Ectodermal cell (in vitro differentiated cells): ENCODE results near the gene SLC11A2.

ENCODE experiments used
- H3K27ac ChIP-seq: 2 replicates; pipeline ENCODE4 v1.7.0; 2013; ENCODE audit warnings: mild to moderate bottlenecking, low read depth, low read length; ENCODE audit not compliant: insufficient read depth, poor library complexity, severe bottlenecking
- H3K27me3 ChIP-seq: 2 replicates; pipeline ENCODE4 v1.7.0; 2013; ENCODE audit warnings: mild to moderate bottlenecking, low read length; ENCODE audit not compliant: insufficient read depth, control insufficient read depth, poor library complexity, severe bottlenecking
- H3K36me3 ChIP-seq: one replicate; pipeline ENCODE4 v1.7.0; 2013; ENCODE audit warnings: low read length; ENCODE audit not compliant: control insufficient read depth, insufficient read depth
- H3K4me1 ChIP-seq: one replicate; pipeline ENCODE4 v1.7.0; 2013; ENCODE audit warnings: low read length; ENCODE audit not compliant: control insufficient read depth, insufficient read depth
- H3K4me3 ChIP-seq: 2 replicates; pipeline ENCODE4 v1.7.0; 2013; ENCODE audit warnings: low read depth, low read length, control low read depth; ENCODE audit not compliant: insufficient read depth
- H3K9me3 ChIP-seq: 2 replicates; pipeline ENCODE4 v1.7.0; 2013; ENCODE audit warnings: mild to moderate bottlenecking, low read length, moderate library complexity; ENCODE audit not compliant: control insufficient read depth
- WGBS, 2 experiments: methylation state at CpG; one replicate each; pipeline ENCODE4 v1.1.7; 2013; ENCODE audit warnings: missing lambda C conversion rate in 2 of 2; 5-methylcytosine and 5-hydroxymethylcytosine counted together

The SLC11A2 gene

DNA sequence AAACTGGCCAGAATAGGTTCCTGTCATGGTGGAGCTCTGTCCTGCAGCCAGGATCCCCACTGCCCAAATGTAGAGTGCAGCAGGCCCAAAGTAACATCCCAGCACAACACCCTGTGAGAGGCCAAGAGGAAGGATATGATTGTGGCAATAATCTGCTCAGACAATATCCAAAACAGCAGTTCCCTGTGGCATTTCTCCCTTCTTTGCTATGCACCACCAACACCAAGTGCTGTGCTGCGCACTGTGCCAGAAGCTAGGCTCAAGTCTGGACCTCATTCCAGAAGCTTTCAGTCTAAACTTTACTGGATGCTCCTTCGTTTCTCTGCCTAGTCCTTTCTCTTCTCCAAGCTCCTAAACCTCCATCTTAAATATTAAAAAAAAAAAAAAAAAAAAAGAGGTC, 33.4 kb downstream of the SLC11A2 start:
- H3K4me3 ChIP-seq: no peak overlapping the region
- H3K36me3 ChIP-seq: peaks cover 53% of the 10 kb centered on the region
- H3K4me1 ChIP-seq: no peaks in the 10 kb centered on the region
- H3K27me3 ChIP-seq: no peaks in the 10 kb centered on the region
- H3K27ac ChIP-seq: no peak overlapping the region
- no peaks in the 10 kb centered on the region for H3K9me3 ChIP-seq
- 39 to 50% methylated on average over 2 of the region's 2 CpGs for WGBS, 2 experiments

DNA sequence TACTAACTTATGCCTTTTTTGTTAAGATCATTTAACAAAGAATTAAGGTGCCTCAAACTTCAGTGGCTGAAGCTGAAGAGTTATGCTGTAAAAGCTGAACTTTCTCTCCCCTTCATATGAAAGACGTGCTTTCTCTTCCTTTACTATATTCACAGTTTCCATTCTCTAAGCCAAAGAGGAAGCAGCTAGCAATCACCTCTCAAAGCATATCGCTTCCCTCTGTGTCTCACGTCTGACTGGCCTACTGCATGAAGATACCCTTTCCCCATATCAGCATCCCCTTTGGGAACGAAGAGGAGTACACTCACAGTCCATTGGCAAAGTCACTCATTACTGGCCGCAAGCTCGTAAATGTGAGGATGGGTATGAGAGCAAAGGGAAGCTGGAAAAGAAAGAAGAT, 34.9 kb downstream of the SLC11A2 start:
- 96 to 97% methylated on average over 6 of the region's 6 CpGs for WGBS, 2 experiments
- Histone ChIP-seq H3K4me3 (no peak overlapping the region), H3K4me1 (no peaks in the 10 kb centered on the region), H3K27me3 (no peaks in the 10 kb centered on the region), H3K9me3 (no peaks in the 10 kb centered on the region), H3K27ac (no peak overlapping the region), H3K36me3 (peaks cover 45% of the 10 kb centered on the region)

- Histone ChIP-seq H3K36me3 (peaks cover 42% of the 10 kb centered on the region), H3K27ac (no peak overlapping the region), H3K4me3 (no peak overlapping the region), H3K27me3 (no peaks in the 10 kb centered on the region), H3K9me3 (no peaks in the 10 kb centered on the region), H3K4me1 (no peaks in the 10 kb centered on the region)
- 84 to 100% methylated on average over 3 of the region's 3 CpGs for WGBS, 2 experiments
Observed at GRCh38 chr12:50990791-50991190, 35.4 kb downstream of the SLC11A2 start.

- Histone ChIP-seq H3K4me3 (no peak overlapping the region), H3K9me3 (no peaks in the 10 kb centered on the region), H3K4me1 (no peaks in the 10 kb centered on the region), H3K27ac (no peak overlapping the region), H3K36me3 (peaks cover 42% of the 10 kb centered on the region), H3K27me3 (no peaks in the 10 kb centered on the region)
- 95 to 99% methylated on average over 4 of the region's 4 CpGs for WGBS, 2 experiments
Observed at GRCh38 chr12:50990147-50990727, 35.9 kb downstream of the SLC11A2 start.

GRCh38 chr12:50988871-50989270, 37.3 kb downstream of the SLC11A2 start:
- Histone ChIP-seq H3K4me1 (no peaks in the 10 kb centered on the region), H3K27me3 (no peaks in the 10 kb centered on the region), H3K4me3 (no peak overlapping the region), H3K36me3 (peaks cover 42% of the 10 kb centered on the region), H3K9me3 (no peaks in the 10 kb centered on the region), H3K27ac (no peak overlapping the region)
- 90 to 93% methylated on average over 5 of the region's 5 CpGs for WGBS, 2 experiments

DNA sequence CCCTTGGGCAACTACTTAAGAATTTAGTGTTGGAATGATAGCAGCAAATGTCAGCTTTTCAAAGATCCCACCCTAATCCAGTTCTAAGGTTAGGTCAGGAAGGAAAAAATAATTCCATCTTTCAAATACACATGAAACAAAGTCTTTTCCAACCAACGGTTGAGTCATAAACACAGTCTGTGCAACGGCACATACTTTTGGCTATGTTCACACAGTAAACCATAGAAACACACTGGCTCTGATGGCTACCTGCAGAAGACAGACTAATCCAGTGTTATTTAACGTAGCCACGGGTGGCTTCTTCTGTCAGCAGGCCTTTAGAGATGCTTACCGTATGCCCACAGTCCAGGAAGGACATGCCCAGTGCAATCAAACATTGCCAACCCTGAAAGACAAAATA, 38.1 kb downstream of the SLC11A2 start:
- H3K9me3 ChIP-seq: no peaks in the 10 kb centered on the region
- WGBS, 2 experiments: 91 to 94% methylated on average over 5 of the region's 5 CpGs
- peaks cover 42% of the 10 kb centered on the region for H3K36me3 ChIP-seq
- H3K27ac ChIP-seq: no peak overlapping the region
- H3K27me3 ChIP-seq: no peaks in the 10 kb centered on the region
- no peak overlapping the region for H3K4me3 ChIP-seq
- H3K4me1 ChIP-seq: no peaks in the 10 kb centered on the region

DNA sequence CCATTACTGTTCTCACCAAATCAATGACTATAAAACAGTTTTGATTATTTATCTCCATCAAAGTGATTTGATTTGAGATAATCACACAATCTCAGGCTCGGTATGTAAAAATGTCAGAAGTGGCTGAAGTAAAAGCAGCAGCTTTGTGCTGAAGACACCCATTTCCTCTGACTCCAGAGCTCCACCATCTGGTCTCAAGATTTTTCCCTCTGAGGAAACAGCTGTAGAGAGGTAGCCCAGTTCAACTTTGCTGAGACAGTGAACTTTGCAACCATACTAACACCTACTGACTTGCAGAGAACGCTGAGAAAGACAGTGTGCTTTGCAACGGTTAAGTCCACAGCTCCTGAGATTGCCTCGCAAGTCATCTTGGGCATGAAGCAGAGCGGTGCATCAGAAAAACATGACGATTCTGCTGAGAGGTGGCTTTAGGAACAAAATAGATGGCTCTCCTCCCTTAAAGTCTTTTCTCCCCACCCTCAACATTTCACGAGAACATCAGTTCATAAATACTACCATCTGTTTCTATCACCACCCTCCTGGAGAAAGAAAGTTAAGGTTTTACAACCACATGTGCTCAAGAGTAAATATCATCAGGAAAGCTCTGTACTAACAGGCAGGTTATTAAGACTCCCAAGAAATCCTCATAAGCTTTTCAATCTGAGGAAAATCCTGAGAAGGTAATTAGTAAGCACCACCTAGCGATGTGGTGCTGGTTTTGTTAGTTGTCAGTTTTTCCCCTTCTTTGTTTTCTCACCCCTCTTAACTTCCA, 39.0 kb downstream of the SLC11A2 start:
- Histone ChIP-seq H3K4me3 (no peak overlapping the region), H3K9me3 (no peaks in the 10 kb centered on the region), H3K4me1 (no peaks in the 10 kb centered on the region), H3K27ac (no peak overlapping the region), H3K27me3 (no peaks in the 10 kb centered on the region), H3K36me3 (peaks cover 34% of the 10 kb centered on the region)
- 71 to 74% methylated on average over 7 to 8 of the region's 8 CpGs for WGBS, 2 experiments

GRCh38 chr12:50985322-50985721, 40.9 kb downstream of the SLC11A2 start:
- H3K27ac ChIP-seq: no peak overlapping the region
- no peaks in the 10 kb centered on the region for H3K9me3 ChIP-seq
- no peak overlapping the region for H3K4me3 ChIP-seq
- no peaks in the 10 kb centered on the region for H3K4me1 ChIP-seq
- H3K27me3 ChIP-seq: no peaks in the 10 kb centered on the region
- peaks cover 16% of the 10 kb centered on the region for H3K36me3 ChIP-seq

- H3K27me3 ChIP-seq: no peaks in the 10 kb centered on the region
- H3K9me3 ChIP-seq: no peaks in the 10 kb centered on the region
- H3K27ac ChIP-seq: no peak overlapping the region
- H3K4me3 ChIP-seq: no peak overlapping the region
- H3K36me3 ChIP-seq: peaks cover 14% of the 10 kb centered on the region
- no peaks in the 10 kb centered on the region for H3K4me1 ChIP-seq
- 43 to 50% methylated on average over 2 of the region's 2 CpGs for WGBS, 2 experiments
Observed at GRCh38 chr12:50984586-50985298, 41.4 kb downstream of the SLC11A2 start.
